Embryonic facial prominence (tissue), 1 donor: ENCODE data around the gene RANBP17.
"Not testable (repeated sequence)": the region's sequence is repeated elsewhere in the genome, so short reads cannot be mapped to it uniquely, and the experiment has no call there.

ENCODE experiments used
- DNase-seq: peaks from one replicate; pipeline ENCODE4 v3.0.0-alpha.2; 2016; ENCODE audit errors: extremely low spot score

The RANBP17 gene

DNA sequence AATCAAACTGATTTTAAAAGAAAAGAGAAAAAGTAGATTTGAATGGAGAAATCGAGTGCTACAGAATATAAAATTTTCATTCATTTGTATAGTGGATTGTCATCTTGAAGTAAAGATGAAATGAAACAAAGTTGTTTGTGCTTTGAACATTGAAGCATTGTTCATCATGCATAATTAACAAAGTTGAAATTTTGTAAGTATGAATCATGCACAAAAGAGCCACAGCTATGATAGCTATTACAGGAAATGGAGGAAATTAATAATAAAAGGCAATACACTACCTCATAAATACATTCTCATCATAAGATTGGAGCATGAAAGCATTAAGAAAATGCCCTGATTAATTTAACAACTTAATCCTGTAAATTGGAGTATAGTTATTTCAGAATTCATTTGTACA is 293.8 kb downstream of the RANBP17 start:
- no peak for DNase-seq

GRCh38 chr5:171157276-171157675 is 295.5 kb downstream of the RANBP17 start:
- no peak for DNase-seq

GRCh38 chr5:171157775-171158174 is 296.0 kb downstream of the RANBP17 start:
- DNase-seq = no peak

DNA sequence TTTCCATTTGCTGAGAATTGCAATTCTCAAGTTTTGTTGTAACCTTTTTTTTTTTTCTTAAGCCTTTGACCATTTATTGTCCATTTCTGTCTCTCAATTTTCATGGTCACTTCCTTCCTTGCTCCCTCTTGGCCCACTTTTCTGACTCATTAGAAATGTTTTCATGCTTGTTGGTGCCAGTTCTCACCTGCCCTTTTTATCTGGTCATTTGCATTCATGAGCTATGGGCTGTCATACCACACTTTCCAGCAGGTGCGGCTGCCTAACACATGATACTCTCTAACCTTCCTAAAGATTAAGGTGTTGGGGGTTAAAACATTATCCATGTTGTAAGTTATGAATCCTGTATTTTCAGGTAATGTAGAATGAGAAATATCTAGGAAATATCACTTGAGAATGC is 296.8 kb downstream of the RANBP17 start:
- DNase-seq = no peak

DNA sequence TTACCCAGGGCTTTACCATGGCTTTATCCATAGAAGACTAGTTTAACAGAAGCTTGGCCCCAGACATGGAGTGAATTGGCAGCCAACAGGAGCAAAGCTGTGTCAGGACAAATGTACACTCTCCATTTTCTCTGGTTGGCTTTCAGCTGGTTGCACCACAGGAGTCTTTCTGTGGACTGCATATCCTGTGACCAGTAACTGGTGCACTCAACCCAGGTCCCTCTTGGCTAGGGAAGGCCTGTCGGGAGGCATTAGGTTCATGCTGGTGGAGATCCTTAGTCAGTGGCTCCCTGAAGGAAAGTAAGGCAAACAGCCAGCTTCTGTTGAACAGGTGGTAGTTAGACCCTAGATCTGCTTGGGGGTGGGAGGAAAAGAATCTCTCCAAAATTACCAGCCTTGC is 300.3 kb downstream of the RANBP17 start:
- DNase-seq = no peak

GRCh38 chr5:171162596-171162995 is 300.8 kb downstream of the RANBP17 start:
- DNase-seq = no peak

GRCh38 chr5:171166766-171167165 is 304.9 kb downstream of the RANBP17 start:
- DNase-seq = no peak

DNA sequence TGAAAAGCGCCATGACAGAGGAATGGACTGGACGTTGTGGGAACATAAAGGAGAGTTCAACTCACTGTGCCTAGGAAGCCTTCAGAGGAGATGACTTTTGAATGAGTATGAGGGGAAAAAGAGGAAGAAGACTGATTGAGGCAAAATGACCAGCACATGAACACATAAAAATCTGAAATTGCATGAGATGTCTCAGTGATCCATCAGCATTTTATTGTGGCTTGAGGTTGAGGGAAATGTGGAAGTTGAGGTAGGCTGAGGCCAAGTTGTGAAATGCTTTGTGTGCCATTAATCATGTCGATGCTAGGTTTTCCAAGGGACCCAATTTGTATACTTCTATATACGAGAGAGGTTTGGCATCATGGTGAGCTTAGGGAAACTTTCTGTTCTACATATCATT is 306.4 kb downstream of the RANBP17 start:
- DNase-seq = no peak

- DNase-seq = not testable (repeated sequence)
Observed at GRCh38 chr5:171174960-171175359, 313.1 kb downstream of the RANBP17 start.

DNA sequence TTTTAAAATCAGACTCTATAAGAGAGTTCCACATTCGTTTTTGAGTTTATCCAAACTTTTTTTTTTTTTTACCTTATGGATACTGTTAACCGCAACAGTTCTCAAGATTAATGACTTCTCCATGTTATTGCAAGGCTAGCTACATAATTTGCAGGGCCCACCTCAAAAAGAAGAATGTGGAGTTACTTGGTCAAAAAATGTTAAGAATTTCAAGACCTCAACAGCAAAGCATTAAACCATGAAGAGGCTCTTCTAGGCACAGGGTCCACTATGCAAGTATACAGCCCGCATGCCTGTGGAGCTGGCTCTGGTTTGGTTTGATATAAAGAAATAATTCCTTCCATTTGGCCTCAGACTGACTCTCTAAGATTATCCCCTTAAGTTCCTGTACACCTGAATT is 313.9 kb downstream of the RANBP17 start:
- DNase-seq = no peak

- not testable (repeated sequence) for DNase-seq
Observed at GRCh38 chr5:171178190-171178589, 316.4 kb downstream of the RANBP17 start.

DNA sequence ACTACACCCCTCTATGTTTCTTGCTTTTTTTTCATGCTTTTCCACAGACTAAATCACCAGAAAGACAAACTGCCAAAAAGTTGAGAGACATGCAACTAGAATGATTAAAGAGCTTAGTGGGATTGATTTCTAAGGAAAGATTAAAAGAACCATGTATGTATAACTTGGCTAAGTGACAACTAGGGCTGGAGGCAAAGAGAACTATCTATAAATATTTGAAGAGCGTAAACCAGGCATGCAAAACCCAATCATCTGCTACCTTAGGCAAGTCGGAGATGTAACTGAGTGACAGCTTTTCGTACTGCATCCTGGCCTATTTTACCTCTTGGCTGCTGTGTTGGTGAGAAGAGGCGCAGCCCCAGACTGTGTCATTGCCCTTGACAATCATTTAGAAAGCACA is 326.2 kb downstream of the RANBP17 start:
- DNase-seq = no peak

GRCh38 chr5:171189442-171189841 is 327.6 kb downstream of the RANBP17 start:
- DNase-seq = no peak

GRCh38 chr5:171192111-171192510 is 330.3 kb downstream of the RANBP17 start:
- DNase-seq = no peak

- no peak for DNase-seq
Observed at GRCh38 chr5:171201310-171201709, 339.5 kb downstream of the RANBP17 start.

DNA sequence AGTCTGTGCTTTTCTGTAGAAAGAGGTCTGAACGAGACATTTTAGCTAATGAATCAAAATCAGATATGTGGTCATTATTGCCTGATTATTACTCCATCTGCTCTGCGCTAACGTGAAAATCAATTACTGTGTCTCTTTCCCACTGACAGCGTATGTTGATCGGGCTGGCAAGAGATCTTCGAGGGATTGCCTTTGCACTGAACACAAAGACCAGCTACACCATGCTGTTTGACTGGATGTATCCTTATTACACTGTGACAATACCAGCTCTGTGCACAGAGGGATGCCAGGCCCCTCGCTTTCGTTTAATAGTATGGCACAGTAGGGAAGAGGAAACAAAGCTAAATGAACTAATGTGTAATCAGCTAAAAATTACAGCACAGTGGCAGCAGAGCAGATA is 343.6 kb downstream of the RANBP17 start:
- no peak for DNase-seq

GRCh38 chr5:171207256-171207847 is 345.5 kb downstream of the RANBP17 start:
- DNase-seq = no peak

DNA sequence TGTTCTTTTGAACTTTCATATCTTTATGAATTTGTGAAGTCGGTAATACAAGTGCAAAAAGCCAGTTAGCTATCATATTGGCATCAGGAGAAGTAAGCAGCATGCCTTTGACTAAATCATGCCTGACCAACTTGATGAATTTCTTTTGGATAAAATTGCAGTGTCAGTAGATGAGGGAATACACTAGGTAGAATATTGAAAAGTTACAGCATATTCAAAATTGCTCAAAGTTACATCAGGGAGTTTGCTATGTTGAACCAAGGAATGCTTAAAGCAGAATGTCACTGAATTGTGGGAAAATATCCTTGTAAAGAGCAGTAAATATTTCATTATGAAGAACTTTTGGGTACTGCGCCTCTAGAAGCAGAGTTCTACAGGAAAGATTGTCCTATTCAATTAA is 360.1 kb downstream of the RANBP17 start:
- no peak for DNase-seq

DNA sequence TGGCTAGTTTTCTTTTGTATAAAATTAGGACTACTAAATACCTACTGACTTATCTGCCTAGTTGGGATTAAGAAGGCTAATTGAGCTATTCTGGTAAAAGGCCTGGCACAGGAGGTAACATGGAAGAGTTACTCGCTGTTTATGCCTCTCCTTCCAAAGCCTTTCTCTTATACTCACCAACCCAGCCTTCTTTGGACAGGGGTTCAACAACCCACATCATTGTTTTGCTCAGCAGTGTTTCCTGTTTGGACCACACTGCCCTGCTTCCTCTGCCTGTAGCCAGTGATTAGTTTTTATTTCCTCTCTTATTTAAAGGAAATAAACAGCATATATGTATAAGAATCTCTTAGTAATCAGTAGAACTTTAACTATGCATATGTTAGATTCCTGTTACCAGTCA is 362.1 kb downstream of the RANBP17 start:
- no peak for DNase-seq

GRCh38 chr5:171226096-171226754 is 364.4 kb downstream of the RANBP17 start:
- no peak for DNase-seq

GRCh38 chr5:171226864-171227263 is 365.0 kb downstream of the RANBP17 start:
- no peak for DNase-seq

DNA sequence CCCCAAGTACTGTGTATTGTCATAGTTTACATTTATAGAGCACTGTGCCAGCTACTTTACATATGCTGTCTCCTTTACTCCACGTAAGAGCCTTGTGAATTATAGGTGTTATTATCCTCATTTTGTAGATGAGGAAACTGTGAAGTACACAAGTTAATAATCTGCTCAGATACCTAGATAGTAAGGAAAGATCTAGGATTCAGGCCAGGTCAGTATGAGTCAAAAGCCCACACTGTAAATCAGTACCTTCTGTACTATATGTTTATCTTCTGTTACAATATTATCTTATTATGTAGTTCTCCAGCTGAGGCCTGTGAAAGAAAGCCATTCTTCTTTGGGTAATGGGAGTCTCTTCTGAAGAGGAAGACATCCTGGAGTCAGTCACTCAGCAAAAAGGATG is 374.8 kb downstream of the RANBP17 start:
- no peak for DNase-seq

- no peak for DNase-seq
Observed at GRCh38 chr5:171242521-171242920, 380.7 kb downstream of the RANBP17 start.

GRCh38 chr5:171246231-171246630 is 384.4 kb downstream of the RANBP17 start:
- DNase-seq = no peak
